ENCODE results near the gene CNIH2. TPM values are rescaled to one million over a fixed set of nuclear protein-coding genes. Genes with fewer than 3 reads are reported as not detected.
"Not testable (repeated sequence)": the region's sequence is repeated elsewhere in the genome, so short reads cannot be mapped to it uniquely, and the experiment has no call there.

CNIH2 gene
- total RNA-seq, 1 donor from 2014 or later, result 0.55 TPM

DNA sequence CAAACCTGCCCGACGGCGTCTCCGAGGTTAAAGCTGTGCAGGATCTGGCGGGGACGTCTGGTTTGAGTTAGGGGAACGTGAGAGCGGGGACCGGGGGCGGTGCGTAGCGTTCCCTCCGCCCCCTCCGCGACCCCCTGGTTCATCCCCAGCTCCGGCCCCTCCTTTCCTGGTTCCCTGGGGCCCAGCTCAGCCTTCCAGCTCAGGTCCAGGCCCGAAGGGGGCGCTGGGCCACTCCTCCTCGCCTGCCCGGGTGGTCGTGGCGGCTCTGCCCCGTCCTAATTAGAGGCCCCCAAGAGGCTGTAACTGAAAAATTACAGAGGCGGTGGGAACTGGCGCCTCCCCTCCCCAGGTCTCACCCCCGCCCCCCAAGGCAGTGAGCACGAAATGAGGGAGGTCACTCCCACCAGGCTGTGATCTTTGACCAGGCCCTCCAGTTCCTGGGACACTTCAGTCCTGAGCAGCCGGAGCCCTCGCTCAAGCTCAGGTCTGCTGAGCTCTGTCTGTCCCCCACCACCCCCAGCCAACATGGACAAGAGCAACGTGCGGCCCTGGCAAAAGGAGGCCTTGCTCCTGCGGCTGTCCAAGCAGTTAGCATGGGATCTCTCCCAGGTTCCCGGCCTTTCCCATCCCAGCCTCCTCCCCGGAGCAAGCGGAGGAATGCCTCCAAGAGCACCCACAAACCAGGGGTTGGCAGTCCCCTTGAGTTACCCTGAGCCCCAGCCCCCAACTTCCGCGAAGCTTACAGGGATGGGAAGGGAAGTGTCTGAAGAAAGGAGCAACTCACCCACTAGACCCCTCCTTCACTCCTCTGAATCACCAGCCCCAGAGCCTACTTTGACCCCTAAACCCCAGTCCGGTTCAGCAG is 35.6 kb downstream of the CNIH2 start:
- DNase-seq (ENCODE audit: low spot score), result no peak

DNA sequence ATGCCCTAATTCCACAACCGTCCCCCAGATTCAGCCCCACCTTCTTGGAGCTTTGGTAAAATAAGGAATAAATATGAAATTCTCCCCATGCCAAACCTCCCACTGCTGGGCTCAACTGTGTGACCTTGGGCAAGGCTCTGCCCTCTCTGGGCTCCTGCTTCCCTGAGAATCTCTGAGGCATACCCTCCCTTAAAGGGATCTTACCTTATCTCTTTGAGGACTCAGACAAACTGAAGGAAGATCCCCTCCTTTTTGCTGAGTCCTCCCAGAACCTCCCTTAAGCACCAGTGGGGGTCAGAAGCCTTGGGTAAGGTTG is 36.2 kb downstream of the CNIH2 start:
- DNase-seq (ENCODE audit: low spot score), result no peak

DNA sequence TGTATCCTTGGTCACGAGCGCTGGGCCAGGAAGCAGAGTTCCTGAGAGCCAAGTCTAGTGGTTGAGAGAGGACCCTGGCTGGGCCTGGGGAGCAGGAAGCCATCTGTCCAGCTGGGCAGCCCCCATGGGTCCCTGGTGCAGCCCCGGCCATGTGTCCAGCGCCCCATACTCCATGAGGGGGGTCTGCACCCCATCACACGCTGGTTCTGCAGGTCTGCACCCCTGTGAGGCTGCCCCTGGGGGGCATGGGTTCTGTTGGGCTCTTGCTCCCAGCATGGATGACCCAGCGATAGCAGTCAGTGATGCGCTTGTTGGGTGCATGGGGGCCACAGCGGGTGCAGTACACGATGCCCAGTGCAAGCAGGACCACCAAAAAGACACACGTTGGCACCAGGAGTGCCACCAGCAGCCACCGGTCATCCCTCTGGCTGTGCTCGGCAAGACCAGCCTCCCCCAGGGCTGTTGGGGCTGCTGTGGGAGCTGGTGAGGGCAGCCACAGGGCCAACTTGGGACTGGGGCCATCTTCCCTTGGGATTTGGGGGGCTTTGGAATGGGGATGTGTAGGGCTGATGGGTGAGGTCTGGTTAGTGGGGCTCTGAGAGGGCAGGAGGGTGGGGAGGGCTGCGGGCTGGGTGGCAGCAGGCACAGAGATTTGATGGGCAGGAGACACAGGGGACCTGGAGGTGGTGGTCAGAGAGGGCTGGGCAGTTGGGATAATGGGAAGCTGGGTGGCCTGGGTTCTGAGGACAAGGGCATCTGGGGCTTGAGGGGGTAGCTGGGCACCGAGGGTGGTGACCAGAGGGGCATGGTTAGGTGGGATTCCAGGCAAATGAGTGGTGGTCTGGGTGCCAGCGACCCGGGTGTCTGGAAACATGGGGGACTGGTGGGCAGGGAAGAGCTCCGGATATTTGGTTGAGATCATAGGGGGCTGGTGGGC is 36.9 kb downstream of the CNIH2 start:
- no peak for DNase-seq (ENCODE audit: low spot score)

DNA sequence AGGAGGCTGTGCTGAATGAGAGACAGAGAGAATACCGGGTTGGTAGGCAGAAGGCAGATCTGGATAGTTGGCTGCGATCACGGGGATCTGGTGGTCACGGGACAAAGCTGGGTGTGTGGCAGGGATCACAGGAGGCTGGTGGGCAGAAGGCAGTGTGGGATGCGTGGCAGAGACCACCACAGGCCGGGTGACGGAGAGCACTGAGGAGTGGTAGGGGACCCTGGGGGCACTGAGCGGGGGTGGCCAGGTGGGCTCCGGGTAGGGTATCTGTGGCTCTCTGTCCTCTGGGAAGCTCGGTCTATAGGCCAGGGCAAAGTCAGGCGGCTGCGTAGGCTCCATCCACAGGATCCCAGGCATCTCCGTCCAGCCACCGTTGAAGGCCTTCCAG is 37.5 kb downstream of the CNIH2 start:
- DNase-seq (ENCODE audit: low spot score), result no peak

DNA sequence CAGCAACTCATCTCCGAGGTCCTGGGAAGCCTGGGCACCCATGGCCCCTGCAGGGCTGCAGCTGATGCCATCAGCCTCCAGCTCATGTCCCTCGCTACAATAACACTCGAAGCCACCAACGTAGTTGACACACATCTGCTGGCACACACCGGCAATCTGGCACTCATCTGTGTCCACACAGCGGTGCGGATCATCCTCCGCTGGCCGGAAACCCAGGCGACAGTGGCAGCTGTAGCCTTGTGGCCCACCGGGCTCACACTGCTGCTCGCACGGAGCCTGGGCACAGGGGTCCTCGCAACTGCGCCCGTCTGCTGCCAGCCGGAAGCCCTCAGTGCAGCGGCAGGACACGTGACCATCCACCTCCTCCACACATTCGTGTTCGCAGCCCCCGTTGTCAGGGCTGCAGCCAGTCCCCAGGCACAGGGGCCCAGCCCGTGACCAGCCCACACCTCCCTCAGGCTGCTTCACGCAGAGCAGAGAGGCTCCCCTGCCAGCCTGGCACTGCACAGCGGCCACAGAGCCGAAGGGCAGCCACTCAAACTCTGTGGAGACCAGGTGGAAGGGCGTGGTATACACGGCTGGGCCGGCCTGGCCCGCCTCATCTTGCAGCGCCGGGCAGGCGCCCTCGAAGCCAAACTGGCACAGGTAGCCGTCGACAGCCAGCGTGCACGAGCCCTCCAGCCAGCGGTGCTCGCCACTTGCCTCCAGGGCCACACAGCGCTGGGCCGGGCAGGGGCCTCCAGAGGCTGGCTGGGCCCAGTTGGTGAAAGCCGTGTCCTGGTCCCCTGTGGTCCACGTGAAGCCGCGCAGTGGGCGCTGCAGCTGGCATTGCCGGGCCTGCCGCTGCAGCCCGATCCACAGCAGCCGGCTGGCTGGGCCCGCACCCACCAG is 38.2 kb downstream of the CNIH2 start:
- no peak for DNase-seq (ENCODE audit: low spot score)

DNA sequence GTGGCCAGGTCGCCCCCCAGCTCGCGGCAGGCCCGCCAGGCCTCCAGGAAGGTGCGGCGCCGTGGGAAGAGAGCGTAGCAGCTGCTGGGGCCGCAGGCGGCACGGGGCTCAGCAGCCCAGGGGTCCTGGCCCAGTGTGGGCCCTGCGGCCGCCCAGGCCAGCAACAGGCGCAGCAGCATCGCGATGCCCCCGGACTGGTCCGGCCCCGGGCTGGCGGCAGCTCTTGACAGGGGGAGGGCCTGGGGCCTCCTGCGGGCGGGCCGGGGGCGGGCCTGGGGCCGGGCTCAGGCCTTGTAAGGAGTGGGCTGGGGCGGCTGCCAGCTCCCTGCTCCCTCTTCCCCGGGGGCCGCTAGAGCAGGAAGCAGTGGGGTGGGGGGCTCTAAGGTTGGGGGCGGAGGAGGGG is 38.9 kb downstream of the CNIH2 start, which contains the start of gene CD248:
Gene CD248 (minus strand): TSS at position 196 of the 403 bp plus-strand sequence. CDS start 17 bp downstream, at position 179.
- no peak for DNase-seq (ENCODE audit: low spot score)

DNA sequence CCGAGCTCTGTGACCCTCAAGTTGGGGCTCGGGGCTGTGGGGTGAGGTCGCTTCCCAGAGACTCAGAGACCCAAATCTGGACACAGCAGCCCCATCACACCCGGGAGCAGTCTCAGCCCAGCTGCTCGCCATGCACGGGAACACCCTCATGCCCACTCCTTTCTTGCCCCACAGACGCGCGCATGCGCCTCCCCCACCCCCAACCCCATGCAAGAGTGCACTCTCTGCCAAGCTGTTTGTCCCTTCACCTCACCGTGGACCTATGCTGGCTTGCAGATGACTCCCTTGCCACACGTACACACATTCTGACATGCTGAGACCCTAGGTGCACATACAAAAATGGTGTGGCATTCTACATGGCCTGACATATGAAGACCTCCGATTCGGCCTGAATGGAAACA is 39.3 kb downstream of the CNIH2 start:
- no peak for DNase-seq (ENCODE audit: low spot score)

DNA sequence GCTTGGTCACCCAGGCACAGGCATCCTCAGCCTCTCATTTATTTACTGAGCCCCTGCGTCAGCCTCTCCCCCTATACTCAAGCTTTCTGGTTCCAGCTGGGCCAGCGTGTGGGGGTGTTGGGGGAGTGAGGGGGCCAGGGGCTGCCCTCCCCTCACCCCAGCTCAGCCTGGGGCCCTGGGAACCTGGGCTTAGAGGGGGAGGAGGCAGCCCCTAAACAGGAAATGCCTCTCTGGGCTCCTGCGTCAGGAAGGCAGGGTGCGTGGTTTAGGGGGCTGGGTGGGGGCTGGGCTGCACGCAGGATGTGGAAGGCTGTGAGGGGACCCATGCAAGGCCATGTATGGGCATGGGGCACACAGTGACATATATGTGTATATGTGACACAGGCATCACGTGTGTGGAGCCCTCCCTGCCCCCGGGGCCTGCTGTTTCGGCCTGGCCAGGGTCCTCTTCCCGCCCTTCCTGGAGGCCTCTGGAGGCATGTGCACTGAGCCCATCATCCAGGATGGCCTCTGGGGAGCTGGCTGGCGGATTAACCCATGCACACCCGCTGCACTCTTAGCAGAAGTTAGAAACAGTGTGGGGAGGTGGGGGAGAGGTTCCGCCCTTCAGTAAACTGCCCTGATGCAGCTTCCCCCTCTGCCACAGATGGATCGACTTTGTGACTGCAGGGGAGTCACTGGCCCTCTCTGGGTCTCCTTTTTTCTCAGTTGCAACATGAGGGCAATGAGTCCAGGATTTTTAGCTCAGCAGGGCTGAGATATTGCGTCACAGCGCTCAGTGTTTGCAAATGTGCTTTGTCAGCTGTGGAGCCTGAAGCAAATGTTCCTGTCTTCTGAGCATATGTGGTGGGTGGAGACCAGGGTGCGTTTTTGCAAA is 40.0 kb downstream of the CNIH2 start:
- DNase-seq (ENCODE audit: low spot score), result no peak

DNA sequence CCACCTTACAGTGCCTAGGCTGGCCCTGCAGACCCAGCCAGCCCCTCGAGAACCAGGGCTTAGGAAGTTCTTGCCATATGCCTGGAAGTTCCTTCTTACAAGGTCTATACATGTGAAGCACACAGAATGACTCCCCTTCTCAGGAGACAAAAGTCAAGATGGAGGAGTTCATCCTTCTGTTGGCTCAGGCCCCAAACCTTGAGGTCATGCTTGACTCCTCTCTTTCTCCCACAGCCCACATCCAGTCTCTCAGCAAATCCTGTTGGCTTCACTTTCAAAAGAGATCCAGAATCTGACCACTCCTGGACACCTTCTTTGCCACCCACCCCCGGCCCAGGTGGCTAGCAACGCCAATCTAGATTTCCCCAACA is 40.6 kb downstream of the CNIH2 start:
- DNase-seq (ENCODE audit: low spot score), result no peak

DNA sequence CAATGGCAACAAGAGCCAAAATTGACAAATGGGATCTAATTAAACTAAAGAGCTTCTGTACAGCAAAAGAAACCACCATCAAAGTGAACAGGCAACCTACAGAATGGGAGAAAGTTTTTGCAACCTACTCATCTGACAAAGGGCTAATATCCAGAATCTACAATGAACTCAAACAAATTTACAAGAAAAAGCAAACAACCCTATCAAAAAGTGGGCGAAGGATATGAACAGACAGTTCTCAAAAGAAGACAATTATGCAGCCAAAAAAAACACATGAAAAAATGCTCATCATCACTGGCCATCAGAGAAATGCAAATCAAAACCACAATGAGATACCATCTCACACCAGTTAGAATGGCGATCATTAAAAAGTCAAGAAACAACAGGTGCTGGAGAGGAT is 42.3 kb downstream of the CNIH2 start:
- not testable (repeated sequence) for DNase-seq (ENCODE audit: low spot score)

DNA sequence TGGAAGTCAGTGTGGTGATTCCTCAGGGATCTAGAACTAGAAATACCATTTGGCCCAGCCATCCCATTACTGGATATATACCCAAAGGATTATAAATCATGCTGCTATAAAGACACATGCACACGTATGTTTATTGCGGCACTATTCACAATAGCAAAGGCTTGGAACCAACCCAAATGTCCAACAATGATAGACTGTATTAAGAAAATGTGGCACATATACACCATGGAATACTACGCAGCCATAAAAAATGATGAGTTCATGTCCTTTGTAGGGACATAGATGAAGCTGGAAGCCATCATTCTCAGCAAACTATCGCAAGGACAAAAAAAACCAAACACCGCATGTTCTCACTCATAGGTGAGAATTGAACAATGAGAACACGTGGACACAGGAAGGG is 42.8 kb downstream of the CNIH2 start:
- not testable (repeated sequence) for DNase-seq (ENCODE audit: low spot score)

DNA sequence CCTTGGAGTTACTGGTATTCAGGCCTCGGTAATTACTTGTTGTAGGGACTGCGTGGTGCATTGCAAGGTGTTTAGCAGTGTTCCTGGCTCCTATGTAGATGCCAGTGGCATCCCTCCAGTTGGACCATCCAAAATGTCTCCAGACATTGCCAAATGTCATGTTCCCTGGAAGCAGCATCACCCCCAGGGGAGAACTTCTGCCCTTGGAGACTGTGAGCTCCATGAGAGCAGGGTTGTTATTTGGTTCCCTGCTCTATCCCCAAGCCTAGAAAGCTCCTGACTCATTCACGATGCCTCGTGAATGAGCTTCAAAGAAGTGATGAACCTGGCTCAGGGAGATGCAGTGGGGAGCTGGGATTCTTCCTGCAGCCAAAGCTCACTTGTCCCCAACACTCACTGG is 43.6 kb downstream of the CNIH2 start:
- no peak for DNase-seq (ENCODE audit: low spot score)

DNA sequence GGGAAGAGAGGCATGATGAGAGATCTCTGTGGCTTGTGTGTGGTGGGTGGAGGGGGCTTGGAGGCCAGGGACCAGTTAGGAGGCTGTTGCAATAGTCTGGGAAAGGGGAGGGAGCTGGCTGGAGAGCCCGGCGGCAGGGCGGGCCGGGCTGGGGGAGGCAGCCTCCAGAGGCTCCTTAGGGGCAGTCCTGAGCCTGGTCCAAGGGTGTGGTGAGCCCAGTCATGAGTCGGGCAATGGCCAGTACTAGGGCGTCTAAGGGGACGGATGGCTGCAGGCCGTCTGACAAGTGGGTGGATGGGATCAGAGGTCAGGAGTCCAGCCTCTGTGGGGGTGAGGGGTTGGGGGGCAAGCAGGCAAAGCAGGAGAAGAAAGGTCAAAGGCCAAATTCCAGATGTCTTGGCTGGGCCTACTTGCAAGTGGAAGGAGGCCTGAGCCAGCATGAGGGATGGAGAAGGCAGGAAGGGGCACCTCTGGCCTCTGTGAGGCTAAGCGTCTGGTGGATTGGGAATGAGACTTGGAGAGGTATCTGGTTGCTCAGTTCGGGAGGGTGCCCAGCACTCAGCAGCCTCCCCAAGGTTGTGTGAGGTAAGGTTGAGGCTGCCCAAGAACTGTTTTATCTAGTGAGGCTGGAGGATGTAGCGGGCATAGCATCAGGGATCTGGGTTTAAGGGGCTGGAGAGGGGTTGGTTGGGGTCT is 44.9 kb downstream of the CNIH2 start:
- no peak for DNase-seq (ENCODE audit: low spot score)

DNA sequence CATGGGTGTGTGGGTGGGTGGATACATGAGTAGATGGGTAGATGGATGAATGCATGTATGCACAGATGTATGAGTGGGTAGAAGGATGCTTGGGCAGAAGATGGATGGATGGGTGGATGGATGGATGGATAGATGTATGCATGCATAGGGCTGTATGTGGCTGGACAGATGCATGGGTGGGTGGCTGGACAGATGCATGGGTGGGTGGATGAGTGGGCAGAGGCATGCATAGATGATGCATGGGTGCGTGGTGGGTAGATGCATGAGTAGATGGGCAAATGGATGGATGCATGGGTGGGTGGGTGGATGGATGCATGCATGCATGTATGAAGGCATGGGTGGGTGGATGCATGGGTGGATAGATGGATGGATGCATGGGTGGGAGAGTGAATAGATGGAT is 45.7 kb downstream of the CNIH2 start:
- no peak for DNase-seq (ENCODE audit: low spot score)

DNA sequence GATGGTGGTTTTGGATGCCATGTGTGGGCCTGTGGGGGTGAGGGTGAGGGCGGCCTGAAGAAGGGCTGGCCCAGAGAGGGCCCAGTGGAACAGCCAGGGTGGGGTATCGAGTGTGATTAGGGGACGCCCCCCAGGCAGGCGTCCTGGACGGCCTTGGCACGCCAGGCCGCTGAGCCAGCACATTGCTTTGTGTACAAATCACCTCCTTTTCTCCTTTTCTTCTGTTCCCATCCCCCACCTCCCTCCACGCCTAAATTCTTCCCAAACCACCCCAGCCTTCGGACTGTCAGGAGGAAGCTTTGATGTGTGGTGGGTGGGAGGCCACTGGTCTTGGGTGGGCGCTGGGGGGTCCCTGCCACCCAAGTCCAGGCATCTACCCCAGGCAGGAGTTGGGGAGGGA is 46.7 kb downstream of the CNIH2 start:
- no peak for DNase-seq (ENCODE audit: low spot score)

DNA sequence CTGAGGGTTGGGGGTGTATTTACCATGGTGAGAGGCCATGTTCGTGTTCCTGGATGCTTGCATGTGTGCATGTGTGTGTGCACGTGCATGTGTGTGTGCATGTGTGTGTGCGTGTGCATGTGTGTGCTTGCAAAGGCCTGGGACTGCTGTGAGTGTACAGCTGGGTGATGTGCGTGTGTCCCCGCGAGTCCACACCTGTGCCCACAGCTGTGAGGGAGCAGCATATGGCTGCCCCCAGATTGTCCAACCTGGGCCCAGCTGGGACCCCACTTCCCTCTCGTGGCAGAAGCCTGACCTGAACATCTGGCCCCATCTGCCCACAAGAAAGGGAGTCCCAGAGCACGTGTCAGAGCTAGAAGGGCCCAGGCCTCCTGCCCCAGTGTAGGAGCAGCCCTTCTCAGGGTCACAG is 47.3 kb downstream of the CNIH2 start:
- DNase-seq (ENCODE audit: low spot score), result no peak

DNA sequence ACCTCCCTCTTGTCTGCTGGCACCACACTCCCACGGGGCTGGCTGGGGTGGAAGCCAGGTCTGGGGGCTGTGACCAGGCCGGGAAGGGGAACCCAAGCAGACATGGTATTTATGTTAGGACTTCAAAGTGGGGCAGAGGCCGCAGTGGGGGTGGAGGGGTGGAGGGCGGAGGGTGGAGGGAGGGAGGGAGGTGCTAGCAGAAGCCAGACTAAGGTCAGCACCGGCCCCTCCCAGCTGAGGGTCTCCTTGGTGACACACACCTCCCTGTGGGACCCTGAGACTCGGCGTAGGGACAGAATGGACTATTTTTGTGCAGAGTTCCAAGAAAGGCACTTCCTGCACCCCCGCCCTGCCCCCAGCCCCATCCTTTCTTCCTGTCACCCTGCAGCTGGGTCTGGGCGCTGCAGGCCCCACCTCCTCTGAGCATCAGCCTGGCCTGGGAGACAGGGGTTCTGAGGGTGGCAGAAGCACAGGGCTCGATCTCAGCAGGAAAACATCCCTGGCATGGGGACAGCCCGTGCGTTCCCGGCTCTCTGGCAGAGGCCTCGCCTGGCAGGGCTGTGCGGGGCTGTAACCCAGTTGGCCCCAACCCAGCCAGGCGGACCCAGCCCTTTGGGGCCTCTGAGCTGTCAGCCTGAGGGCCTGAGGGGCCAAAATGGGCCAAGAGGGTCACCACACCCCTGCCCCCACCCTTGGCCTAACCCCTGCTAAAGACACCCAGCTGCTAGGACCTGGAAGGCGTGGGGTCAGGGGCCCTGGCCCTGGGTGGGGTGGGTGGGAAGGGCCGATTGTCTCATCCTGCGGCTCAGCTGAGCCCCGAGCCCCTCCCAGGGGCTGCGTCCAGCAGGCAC is 48.5 kb downstream of the CNIH2 start:
- no peak for DNase-seq (ENCODE audit: low spot score)

DNA sequence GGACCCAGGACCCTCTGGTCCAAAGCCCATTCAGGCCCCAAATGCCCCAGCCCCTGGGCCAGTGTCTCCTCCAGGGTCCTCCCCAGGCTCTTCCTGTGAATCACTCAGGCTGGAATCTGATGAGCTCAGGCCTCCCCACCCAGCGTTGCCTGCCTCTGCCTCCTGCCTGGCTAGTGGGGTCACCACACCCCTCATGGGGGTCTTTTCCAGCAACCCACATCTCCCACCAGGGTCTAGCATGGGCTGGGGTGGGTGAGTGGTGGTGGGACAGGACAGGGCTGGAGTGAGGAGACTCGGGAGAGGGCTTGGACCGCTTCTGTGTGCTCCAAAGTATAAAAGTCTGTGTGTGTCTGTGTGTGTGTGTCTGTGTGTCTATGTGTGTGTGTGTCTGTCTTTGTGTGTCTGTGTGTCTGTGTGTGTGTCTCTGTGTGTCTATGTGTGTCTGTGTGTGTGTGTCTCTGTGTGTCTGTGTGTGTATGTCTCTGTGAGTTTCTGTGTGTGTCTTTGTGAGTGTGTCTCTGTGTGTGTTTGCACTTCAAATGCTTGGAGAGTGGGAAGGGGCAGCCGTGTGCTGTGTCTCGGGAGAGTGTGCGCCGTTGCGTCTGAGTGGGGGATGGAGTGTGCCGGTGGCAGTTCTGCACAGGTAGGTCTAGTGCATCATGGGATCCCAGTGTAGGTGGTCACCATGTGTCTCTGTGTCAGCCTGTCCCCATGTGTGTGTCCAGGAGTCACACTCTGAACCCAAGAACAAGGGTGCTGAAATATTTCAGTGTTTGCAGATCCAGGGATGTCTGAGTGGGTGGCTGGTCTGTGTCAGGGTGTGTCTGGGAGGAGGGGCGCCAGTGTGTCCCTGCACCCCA is 49.4 kb downstream of the CNIH2 start:
- DNase-seq (ENCODE audit: low spot score), result no peak
